Islet of Langerhans (tissue), 1 donor: ENCODE measurements around the gene KRTAP9-3.
"Not testable (repeated sequence)": the region's sequence is repeated elsewhere in the genome, so short reads cannot be mapped to it uniquely, and the experiment has no call there.

Source experiments
- FAIRE-seq: peaks from one replicate; lab custom pipeline; 2011; peaks lifted over from hg19 to GRCh38; lab: Jason Lieb, UNC

Gene KRTAP9-3

GRCh38 chr17:41232399-41233105 lies at the start of gene KRTAP9-3:
Gene KRTAP9-3 (plus strand): TSS chr17:41232449. CDS start chr17:41232502, 53 bp downstream.
- not testable (repeated sequence) for FAIRE-seq

- FAIRE-seq = no peak
These were observed 47.7 kb upstream of the KRTAP9-3 start, which contains the start of gene KRTAP4-1 for GRCh38 chr17:41184480-41184961. Gene KRTAP4-1 (minus strand): TSS chr17:41184911. CDS start chr17:41184854, 57 bp downstream.

GRCh38 chr17:41185001-41185400 lies 47.2 kb upstream of the KRTAP9-3 start:
- FAIRE-seq = no peak

- FAIRE-seq = no peak
These were observed 45.4 kb upstream of the KRTAP9-3 start for GRCh38 chr17:41186872-41187271.

GRCh38 chr17:41189837-41190318 lies 42.4 kb upstream of the KRTAP9-3 start, which contains the start of gene KRTAP9-1:
Gene KRTAP9-1 (plus strand): TSS chr17:41189887. CDS start chr17:41189887, 0 bp downstream.
- FAIRE-seq = not testable (repeated sequence)

- FAIRE-seq = no peak
These were observed 41.9 kb upstream of the KRTAP9-3 start for GRCh38 chr17:41190328-41190727.

GRCh38 chr17:41196068-41196467 lies 36.2 kb upstream of the KRTAP9-3 start:
- no peak for FAIRE-seq

- FAIRE-seq = no peak
These were observed 32.7 kb upstream of the KRTAP9-3 start for GRCh38 chr17:41199421-41200078.

GRCh38 chr17:41211845-41212466 lies 20.3 kb upstream of the KRTAP9-3 start:
- FAIRE-seq = no peak

GRCh38 chr17:41212524-41213169 lies 19.6 kb upstream of the KRTAP9-3 start:
- no peak for FAIRE-seq

GRCh38 chr17:41215681-41216080 lies 16.6 kb upstream of the KRTAP9-3 start:
- FAIRE-seq = no peak

- FAIRE-seq = no peak
These were observed 8.4 kb upstream of the KRTAP9-3 start for GRCh38 chr17:41223821-41224220.

- no peak for FAIRE-seq
These were observed 6.2 kb upstream of the KRTAP9-3 start for GRCh38 chr17:41226051-41226450.

- not testable (repeated sequence) for FAIRE-seq
These were observed 5.6 kb upstream of the KRTAP9-3 start, which contains the start of gene KRTAP9-2 for GRCh38 chr17:41226598-41227095. Gene KRTAP9-2 (plus strand): TSS chr17:41226648. CDS start chr17:41226655, 7 bp downstream.

GRCh38 chr17:41230094-41230493 lies 2.2 kb upstream of the KRTAP9-3 start:
- FAIRE-seq = no peak

- FAIRE-seq = no peak
These were observed 518 bp upstream of the KRTAP9-3 start for GRCh38 chr17:41231731-41232130.

GRCh38 chr17:41237116-41237515 lies 4.9 kb downstream of the KRTAP9-3 start:
- FAIRE-seq = not testable (repeated sequence)

GRCh38 chr17:41237949-41238437 lies 5.7 kb downstream of the KRTAP9-3 start, which contains the start of gene KRTAP9-8:
Gene KRTAP9-8 (plus strand): TSS chr17:41237999. CDS start chr17:41238052, 53 bp downstream.
- not testable (repeated sequence) for FAIRE-seq

GRCh38 chr17:41246995-41247787 lies 14.9 kb downstream of the KRTAP9-3 start:
- FAIRE-seq = not testable (repeated sequence)

- not testable (repeated sequence) for FAIRE-seq
These were observed 17.5 kb downstream of the KRTAP9-3 start, which contains the start of gene KRTAP9-4 for GRCh38 chr17:41249637-41250240. Gene KRTAP9-4 (plus strand): TSS chr17:41249687. CDS start chr17:41249721, 34 bp downstream.
